GM19455 (cell line): Measurements from ENCODE around the gene UTP20.

Experiments used
- ATAC-seq: cut with Tn5 transposase; IDR thresholded peaks from one replicate; pipeline ENCODE4 v1.9.1; 2021; ENCODE audit not compliant: unreplicated experiment

UTP20 gene

DNA sequence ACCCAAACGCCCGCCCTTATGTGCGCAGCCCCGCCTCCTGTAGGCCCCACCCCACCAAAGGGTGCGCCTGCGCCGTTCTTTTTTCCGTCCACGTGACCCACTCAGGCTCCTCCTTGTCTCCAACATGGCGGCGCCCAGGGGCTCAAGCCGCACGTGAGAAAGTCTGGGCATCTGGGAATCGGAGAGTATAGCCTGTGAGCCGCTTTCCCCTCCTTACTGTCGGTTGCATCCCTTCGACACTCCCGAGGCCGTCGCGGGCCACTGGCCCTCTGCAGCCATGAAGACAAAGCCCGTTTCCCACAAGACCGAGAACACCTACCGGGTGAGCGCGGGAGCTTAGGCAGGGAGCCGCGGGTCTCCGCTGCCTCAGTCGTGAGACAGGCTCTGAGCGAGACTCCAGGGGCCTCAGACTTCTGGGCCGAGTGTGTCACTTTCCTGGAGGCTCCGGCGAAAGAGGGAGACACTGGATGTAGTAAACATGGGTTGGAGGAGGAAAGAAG, at the start of gene UTP20:
UTP20 (plus strand) TSS at position 100 of the 500 bp plus-strand sequence; CDS start at position 278, 178 bp downstream.
- peak; percentile 100 for ATAC-seq

GRCh38 chr12:101230547-101230946, 49.4 kb upstream of the UTP20 start:
- ATAC-seq = no peak

GRCh38 chr12:101231636-101232035, 48.3 kb upstream of the UTP20 start:
- no peak for ATAC-seq

GRCh38 chr12:101235686-101236085, 44.2 kb upstream of the UTP20 start:
- ATAC-seq = no peak

DNA sequence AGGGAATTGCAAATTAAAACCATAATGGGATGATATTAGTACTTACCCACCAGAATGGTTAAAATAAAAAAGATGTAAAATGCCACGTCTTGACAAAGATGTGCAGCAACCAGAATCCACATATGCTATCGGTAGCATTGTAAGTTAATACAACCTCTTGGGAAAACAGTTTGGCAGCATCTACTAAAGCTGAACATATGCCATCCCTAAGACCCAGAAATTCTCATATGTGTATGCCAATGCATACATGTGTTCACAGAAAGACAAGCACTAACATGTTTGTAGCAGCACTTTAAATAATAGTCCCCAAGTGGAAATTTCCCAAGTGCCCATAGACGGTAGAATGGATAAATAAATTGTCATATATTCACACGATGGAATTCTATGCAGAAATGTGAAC, 41.6 kb upstream of the UTP20 start:
- ATAC-seq = no peak

GRCh38 chr12:101238800-101239329, 41.0 kb upstream of the UTP20 start:
- ATAC-seq = no peak

DNA sequence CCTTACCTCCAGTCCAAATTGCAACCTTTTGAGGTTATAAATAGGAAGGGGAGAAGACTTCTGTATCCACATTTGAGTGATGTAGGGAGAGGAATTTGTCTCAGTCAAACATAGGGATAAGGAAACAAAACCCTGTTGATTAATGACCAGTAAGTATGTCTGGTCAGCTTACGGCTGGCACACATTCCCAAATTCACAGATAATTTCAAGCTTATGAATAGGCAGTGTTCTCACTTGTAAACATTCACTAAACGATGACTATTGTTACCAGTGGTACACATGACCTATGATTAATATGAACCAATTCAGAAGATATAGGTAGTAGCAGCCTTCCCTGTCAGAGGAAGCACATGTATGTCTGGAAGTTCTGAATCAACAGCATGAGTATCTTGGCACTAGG, 36.8 kb upstream of the UTP20 start:
- ATAC-seq = no peak

GRCh38 chr12:101243616-101244015, 36.3 kb upstream of the UTP20 start:
- no peak for ATAC-seq

DNA sequence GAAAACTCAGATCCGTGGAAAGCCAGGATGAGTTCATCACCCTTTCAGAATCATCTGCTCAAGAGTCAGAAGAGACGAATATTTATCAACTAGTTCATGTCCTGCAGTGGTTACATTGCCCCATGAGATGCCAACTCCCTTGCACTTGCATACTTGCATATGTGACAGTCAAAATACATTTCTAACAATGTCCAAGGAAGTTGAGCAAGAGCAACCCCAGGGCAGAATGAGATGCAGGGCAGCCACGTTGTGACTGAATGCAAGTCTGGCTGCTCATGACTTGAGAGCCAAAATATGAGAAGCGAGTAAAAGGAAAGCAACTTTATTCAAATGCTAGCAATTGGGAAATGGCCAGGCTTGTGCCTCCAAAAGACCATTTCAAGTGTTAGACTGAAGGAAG, 23.6 kb upstream of the UTP20 start:
- no peak for ATAC-seq

DNA sequence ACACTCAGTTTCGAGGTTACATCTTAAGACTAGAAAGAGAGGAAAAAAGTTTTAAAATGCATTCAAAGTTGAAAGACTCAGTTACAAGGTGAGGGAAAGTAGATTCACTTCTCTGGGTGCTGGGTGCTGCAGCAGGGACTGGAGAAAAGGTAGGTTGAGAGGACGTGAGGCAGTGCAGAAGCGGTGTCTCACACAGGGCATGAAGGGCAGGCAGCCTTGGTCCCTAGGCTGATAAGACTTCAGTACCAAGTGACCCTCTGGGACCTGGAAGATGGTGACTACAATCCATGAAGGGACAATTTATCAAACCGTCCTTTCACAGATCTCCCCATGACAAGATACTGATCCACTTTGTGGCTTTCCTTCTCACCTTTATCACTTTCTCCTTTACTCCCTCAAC, 22.5 kb upstream of the UTP20 start:
- no peak for ATAC-seq

DNA sequence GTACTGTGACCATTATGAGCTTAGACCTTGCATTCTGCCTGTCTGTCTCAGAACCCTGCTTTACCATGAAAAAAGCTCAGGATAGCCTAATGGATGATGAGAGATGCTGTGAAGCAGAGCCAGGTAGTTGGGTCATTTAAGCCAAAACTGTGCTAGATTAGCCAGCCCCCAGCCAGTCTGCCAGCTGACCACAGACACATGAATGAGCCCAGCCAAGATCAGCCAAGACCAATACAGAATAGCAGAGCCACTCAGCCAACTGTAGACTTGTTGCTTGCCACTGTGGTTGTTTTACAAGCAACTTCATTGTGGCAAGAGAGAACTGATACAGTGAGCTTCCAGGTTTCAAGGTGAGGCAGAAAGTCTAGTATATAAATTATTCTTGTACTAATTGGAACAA, 12.8 kb upstream of the UTP20 start:
- no peak for ATAC-seq

- ATAC-seq = no peak
Observed at GRCh38 chr12:101276433-101276832, 3.5 kb upstream of the UTP20 start.

GRCh38 chr12:101277443-101277842, 2.5 kb upstream of the UTP20 start:
- ATAC-seq = no peak

GRCh38 chr12:101287357-101287756, 7.5 kb downstream of the UTP20 start:
- ATAC-seq = no peak

GRCh38 chr12:101297661-101298060, 17.8 kb downstream of the UTP20 start:
- ATAC-seq = no peak

- no peak for ATAC-seq
Observed at GRCh38 chr12:101298426-101298825, 18.5 kb downstream of the UTP20 start.

- no peak for ATAC-seq
Observed at GRCh38 chr12:101299346-101299745, 19.4 kb downstream of the UTP20 start.

DNA sequence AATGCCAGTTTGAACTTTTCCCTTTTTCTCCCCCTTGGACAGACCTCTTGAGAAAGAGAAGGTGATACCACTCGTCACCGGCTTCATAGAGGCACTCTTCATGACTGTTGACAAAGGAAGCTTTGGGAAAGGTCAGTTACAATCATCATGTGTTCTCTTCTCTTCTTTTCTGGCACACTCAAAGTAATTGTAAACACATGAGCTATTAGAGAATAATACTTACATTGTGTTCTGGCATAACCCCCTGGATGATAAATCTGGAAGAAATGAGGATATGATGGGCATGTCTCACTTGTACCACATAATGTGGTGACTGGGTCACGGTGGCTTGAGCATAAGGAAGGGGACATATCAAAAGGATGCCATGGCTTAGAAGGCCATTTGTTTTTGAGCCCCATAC, 20.0 kb downstream of the UTP20 start:
- ATAC-seq = no peak

GRCh38 chr12:101302741-101303140, 22.8 kb downstream of the UTP20 start:
- no peak for ATAC-seq

DNA sequence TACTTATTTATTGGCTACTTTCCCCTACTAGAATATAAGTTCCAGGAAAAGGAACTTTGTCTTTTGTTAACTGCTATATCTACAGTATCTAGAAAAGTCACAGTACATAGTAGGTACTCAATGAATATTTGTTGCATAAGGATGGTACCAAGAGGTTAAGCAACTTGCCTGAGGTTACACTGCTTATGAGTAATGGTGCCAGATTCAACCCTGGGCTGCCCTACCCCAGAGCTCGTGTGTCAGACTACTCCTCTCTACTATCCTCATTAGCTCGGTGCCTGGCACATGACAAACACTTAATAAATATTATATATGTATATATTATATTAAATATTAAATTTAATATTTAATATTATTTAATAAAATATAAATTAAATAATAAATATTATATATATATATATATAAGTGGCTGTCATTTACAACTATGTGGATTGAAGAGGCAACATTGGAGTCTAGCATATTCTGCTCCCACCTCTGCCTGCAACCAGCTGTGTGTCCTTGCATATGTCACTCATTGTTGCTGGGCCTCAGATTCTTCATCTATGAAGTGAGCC, 25.4 kb downstream of the UTP20 start:
- ATAC-seq = no peak

DNA sequence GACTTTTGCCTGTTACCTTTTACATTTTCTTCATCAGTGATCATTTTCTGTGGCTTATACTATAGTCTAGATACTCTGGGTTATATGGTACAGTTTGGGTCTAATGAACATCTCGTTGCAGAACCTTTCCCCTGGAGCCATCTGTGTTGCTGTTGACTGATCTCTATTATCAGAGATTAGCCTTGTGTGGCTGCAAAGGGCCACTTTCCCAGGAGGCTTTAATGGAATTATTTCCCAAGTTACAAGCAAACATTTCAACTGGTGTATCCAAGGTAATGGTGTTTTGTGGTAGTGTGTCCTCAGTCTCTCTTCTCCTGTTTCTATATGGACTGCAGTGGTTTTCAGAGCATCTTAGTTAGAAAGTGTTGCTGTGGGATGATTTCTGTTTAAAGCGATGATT, 25.9 kb downstream of the UTP20 start:
- no peak for ATAC-seq

DNA sequence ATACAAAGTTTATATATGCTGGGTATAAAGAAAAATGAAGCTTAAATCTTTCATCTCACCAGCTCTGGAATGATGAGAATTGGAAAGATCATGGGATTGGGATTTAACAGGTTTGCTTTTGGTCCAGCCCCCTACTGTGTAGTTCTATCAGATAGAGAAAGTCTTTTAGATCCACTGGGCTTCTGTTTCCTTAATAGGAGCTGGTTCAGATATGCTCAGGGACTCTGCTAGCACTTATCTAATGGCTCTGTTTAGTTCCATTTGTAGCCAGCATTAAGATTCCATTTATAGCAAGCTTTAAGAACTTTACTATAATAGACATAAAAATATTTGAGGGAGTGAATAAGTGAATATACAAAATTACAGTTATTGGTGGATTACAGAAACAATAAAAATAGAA, 42.6 kb downstream of the UTP20 start:
- ATAC-seq = no peak

GRCh38 chr12:101323255-101323654, 43.4 kb downstream of the UTP20 start:
- no peak for ATAC-seq
